Left lung (tissue), 10 donors: ENCODE measurements around the gene JAZF1. TPM values are rescaled to one million over a fixed set of nuclear protein-coding genes. Genes with fewer than 3 reads are reported as not detected.

Experiments
- ATAC-seq: fragments of 200-7000 bp; cut with Tn5 transposase; one replicate; pipeline ENCODE4 v1.9.1; 2020; ENCODE audit warnings: moderate library complexity
- DNase-seq, 4 donors: peaks; one replicate each; pipeline ENCODE4 v3.0.0-alpha.2; 2013 to 2020
- H3K27ac ChIP-seq, 2 donors: fragments of 200-600 bp; sonication (generic) in 1 of 2; one replicate each; pipeline versions ENCODE4 v1.5.0 to v1.8.0; 2020 to 2021
- H3K27me3 ChIP-seq, 2 donors: fragments of 200-600 bp; sonication (generic) in 1 of 2; one replicate each; pipeline versions ENCODE4 v1.5.0 to v1.8.0; 2020 to 2021
- H3K36me3 ChIP-seq, 2 donors: fragments of 200-600 bp; sonication (generic) in 1 of 2; one replicate each; pipeline versions ENCODE4 v1.5.0 to v1.8.0; 2020 to 2021
- H3K4me1 ChIP-seq, 2 donors: fragments of 200-600 bp; one replicate each; pipeline ENCODE4 v1.8.0; 2021
- H3K4me3 ChIP-seq, 2 donors: fragments of 200-600 bp; sonication (generic) in 1 of 2; one replicate each; pipeline versions ENCODE4 v1.5.0 to v1.8.0; 2020 to 2021; ENCODE audit warnings: mild to moderate bottlenecking in 1 of 2
- H3K9me3 ChIP-seq, 2 donors: fragments of 200-600 bp; sonication (generic) in 1 of 2; one replicate each; pipeline versions ENCODE4 v1.5.0 to v1.8.0; 2020 to 2021
- CTCF ChIP-seq, 2 donors: fragments of 200-600 bp; sonication (generic) in 1 of 2; IDR thresholded peaks; one replicate each; pipeline versions ENCODE4 v1.5.0 to v1.8.0; 2021; ENCODE audit warnings: antibody characterized with exemption in 2 of 2
- intact Hi-C, 2 donors: fragments of 100-400 bp; cut with DNase I; formaldehyde crosslinking; loops; one replicate each; pipeline versions ENCODE4 v1.11.2 to v1.14.2; 2022
- polyA plus RNA-seq, 6 donors: library from polyadenylated mRNA; unstranded; fragments of 120-200 nt; gene quantifications; one replicate each; pipeline ENCODE4 v1.2.1, GENCODE V29; 2013; ENCODE audit not compliant: insufficient read length in 6 of 6
- total RNA-seq, 2 donors: library from RNA; stranded (reverse); fragmentation: NEBNext Ultra II Directional; extraction: Animal tissue kit (Norgen Biotek cat#: 25700); gene quantifications; one replicate each; pipeline ENCODE4 v1.2.1, GENCODE V29; 2021
- donor health status: DM: no; HTN: yes; CAD: no.
- donor health status: DM: no; HTN: no; CAD: no.

Gene JAZF1
- total and polyA plus RNA-seq, 8 donors = 11.1 to 18.2 (median 13.8) TPM

- Histone ChIP-seq H3K9me3 (no peaks in the 10 kb centered on the region), H3K27me3 (no peaks in the 10 kb centered on the region), H3K27ac (no peak overlapping the region), H3K4me3 (no peak overlapping the region), H3K36me3 (no peaks in the 10 kb centered on the region), H3K4me1 (peaks cover 0 to 10% of the 10 kb centered on the region in 2 donors)
- DNase-seq = no peak
- no peak for TF ChIP-seq CTCF (IDR thresholded peaks at IDR 0.05)
- intact Hi-C loops = no loop called here
- ATAC-seq = no peak
Measured at GRCh38 chr7:27906385-27907091, 274.1 kb downstream of the JAZF1 start.

GRCh38 chr7:27905951-27906350 is 274.6 kb downstream of the JAZF1 start:
- no peak for TF ChIP-seq CTCF (IDR thresholded peaks at IDR 0.05)
- intact Hi-C loops = no loop called here
- H3K36me3 ChIP-seq = no peaks in the 10 kb centered on the region

GRCh38 chr7:27901028-27901760 is 279.4 kb downstream of the JAZF1 start:
- H3K4me3 ChIP-seq = peak overlapping the region; percentile 2 to 13
- H3K27ac ChIP-seq = peak overlapping the region; percentile 74 to 86
- H3K27me3 ChIP-seq = no peaks in the 10 kb centered on the region
- ATAC-seq = peak; percentile 65
- DNase-seq = peak in 1 of 4 donors; percentile 27
- peaks cover 9 to 57% of the 10 kb centered on the region in 2 donors for H3K4me1 ChIP-seq
- intact Hi-C loops = no loop called here
- no peaks in the 10 kb centered on the region for H3K36me3 ChIP-seq
- TF ChIP-seq CTCF (IDR thresholded peaks at IDR 0.05) = no peak
- no peaks in the 10 kb centered on the region for H3K9me3 ChIP-seq

More at GRCh38 chr7:27905951-27906350, 274.6 kb downstream of the JAZF1 start:
- H3K9me3 ChIP-seq = no peaks in the 10 kb centered on the region
- DNase-seq (no peak), ATAC-seq (no peak)
- H3K27ac ChIP-seq = no peak overlapping the region
- H3K4me1 ChIP-seq = peaks cover 5 to 16% of the 10 kb centered on the region in 2 donors
- no peak overlapping the region for H3K4me3 ChIP-seq
- H3K27me3 ChIP-seq = no peaks in the 10 kb centered on the region

GRCh38 chr7:27900006-27900405 is 280.6 kb downstream of the JAZF1 start:
- Histone ChIP-seq H3K27ac (no peak overlapping the region), H3K4me1 (peaks cover 9 to 66% of the 10 kb centered on the region in 2 donors), H3K36me3 (no peaks in the 10 kb centered on the region), H3K27me3 (no peaks in the 10 kb centered on the region), H3K9me3 (no peaks in the 10 kb centered on the region), H3K4me3 (no peak overlapping the region)
- intact Hi-C loops = no loop called here
- no peak for TF ChIP-seq CTCF (IDR thresholded peaks at IDR 0.05)
- no peak for ATAC-seq
- DNase-seq = no peak

GRCh38 chr7:27899601-27900000 is 281.0 kb downstream of the JAZF1 start:
- no peak for TF ChIP-seq CTCF (IDR thresholded peaks at IDR 0.05)

More at GRCh38 chr7:27899601-27900000, 281.0 kb downstream of the JAZF1 start:
- no peaks in the 10 kb centered on the region for H3K27me3 ChIP-seq
- no peaks in the 10 kb centered on the region for H3K9me3 ChIP-seq
- intact Hi-C loops = no loop called here
- no peak overlapping the region for H3K27ac ChIP-seq
- no peak overlapping the region for H3K4me3 ChIP-seq
- ATAC-seq (no peak), DNase-seq (no peak)
- H3K4me1 ChIP-seq = peaks cover 9 to 67% of the 10 kb centered on the region in 2 donors
- H3K36me3 ChIP-seq = no peaks in the 10 kb centered on the region
